ENCODE data around the gene SERPINE3.

Gene SERPINE3

DNA sequence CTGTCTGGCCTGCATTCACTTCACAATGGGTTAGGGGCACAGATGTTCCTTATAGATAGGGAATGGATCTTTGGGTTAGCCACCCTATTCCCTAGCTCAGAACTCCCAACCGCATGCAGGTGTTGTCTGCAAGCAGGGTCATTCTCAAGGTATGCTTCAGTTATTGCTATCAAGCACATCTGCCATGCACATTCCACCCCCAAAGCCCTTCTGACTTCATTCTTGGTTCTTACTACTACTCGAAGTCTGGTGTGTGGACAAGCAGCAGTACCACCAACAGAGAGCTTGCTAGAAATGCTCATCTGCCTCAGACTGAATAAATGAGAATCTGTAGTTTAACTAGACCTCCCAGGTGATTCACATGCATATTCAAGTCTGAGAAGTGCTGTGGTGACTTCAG lies 31.3 kb downstream of the SERPINE3 start:
- no peak for DNase-seq (ENCODE audit: low read depth)
- H3K4me3 ChIP-seq (ENCODE audit: low read depth, low read length) = no peak overlapping the region
- no peak for TF ChIP-seq CTCF (IDR thresholded peaks at IDR 0.05; ENCODE audit: low read depth, low read length, missing control alignments)

- no peak for TF ChIP-seq CTCF (IDR thresholded peaks at IDR 0.05; ENCODE audit: low read depth, low read length, missing control alignments)
- DNase-seq (ENCODE audit: low read depth) = no peak
- no peak overlapping the region for H3K4me3 ChIP-seq (ENCODE audit: low read depth, low read length)
Observed at GRCh38 chr13:51371768-51372399, 32.4 kb downstream of the SERPINE3 start.

GRCh38 chr13:51373451-51373850 lies 34.0 kb downstream of the SERPINE3 start:
- TF ChIP-seq CTCF (IDR thresholded peaks at IDR 0.05; ENCODE audit: low read depth, low read length, missing control alignments) = no peak
- no peak for DNase-seq (ENCODE audit: low read depth)
- H3K4me3 ChIP-seq (ENCODE audit: low read depth, low read length) = no peak overlapping the region

DNA sequence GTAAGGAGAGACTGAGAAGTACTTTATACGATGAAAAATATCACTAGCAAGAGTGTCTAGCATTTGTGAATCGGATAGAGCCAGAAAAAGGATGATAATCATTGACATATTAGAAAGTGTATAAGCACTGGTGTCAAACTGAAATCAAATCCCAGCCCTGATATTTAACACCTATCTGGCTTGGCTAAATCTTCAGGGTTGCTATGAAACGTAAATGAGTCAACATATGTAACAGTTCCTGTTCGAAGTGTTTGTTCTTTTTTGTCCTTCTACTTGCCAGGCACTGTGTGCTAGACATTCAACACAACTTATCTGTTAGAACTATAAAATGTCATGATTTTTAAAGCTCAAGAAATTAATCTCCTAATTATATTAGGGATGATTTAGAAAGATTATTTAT lies 40.8 kb downstream of the SERPINE3 start:
- H3K4me3 ChIP-seq (ENCODE audit: low read depth, low read length) = no peak overlapping the region
- TF ChIP-seq CTCF (IDR thresholded peaks at IDR 0.05; ENCODE audit: low read depth, low read length, missing control alignments) = no peak
- DNase-seq (ENCODE audit: low read depth) = no peak

DNA sequence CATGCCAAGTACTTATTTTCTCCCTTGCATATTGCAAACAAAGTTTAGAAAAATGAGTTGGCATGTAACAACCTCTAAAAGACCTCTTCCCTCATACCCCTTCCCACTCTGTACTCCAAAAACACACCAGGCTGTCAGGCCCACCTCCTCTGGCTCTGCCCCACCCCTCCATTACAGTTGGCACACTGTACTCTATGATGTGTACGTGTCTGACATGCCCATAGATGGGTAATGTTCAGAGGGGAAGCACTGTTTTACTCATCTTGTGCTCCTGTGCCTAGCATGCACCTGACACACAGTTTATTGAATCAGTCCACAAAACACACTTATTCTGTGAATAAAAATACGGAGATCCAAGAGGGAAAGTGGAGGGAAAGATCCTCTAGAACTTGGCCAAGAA lies 45.6 kb downstream of the SERPINE3 start:
- TF ChIP-seq CTCF (IDR thresholded peaks at IDR 0.05; ENCODE audit: low read depth, low read length, missing control alignments) = no peak
- no peak for DNase-seq (ENCODE audit: low read depth)
- H3K4me3 ChIP-seq (ENCODE audit: low read depth, low read length) = no peak overlapping the region

DNA sequence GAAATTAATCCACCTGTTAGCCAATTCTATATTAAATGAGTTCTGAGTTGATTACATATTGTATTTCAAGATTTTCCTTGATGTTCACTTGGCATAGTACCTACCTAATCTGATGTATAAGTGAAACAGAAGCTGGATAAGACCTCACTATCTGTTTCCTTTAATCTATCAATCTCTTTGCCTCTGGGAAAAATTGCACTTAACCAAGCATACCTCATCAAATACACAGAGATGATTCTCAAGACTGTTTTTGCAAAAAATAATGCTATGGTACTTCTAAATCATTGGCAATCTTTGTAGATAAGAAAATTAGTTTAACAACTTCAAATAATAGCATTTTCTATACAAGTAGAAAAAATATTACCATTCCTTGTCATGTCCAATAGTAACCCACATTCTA lies 55.2 kb downstream of the SERPINE3 start:
- no peak for TF ChIP-seq CTCF (IDR thresholded peaks at IDR 0.05; ENCODE audit: low read depth, low read length, missing control alignments)
- no peak overlapping the region for H3K4me3 ChIP-seq (ENCODE audit: low read depth, low read length)
- no peak for DNase-seq (ENCODE audit: low read depth)

DNA sequence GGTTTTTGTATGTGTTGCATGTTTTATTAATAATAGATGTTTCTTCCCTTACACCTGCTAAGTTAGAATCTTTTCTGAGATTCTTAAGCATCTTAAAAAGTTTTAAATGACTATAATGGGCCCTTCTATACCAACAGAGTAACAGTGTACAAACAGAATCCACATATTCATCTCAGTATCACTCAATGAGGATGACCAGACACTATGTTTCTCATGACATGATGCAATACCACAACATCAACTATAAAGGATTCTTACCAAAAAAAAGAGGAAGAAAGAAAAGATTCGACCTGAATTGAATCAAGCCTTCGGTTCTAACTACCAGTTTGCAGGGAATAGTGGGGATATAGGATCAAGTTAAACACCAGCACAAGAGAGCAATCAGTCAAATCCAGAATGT lies 56.9 kb downstream of the SERPINE3 start:
- DNase-seq (ENCODE audit: low read depth) = no peak
- H3K4me3 ChIP-seq (ENCODE audit: low read depth, low read length) = no peak overlapping the region
- TF ChIP-seq CTCF (IDR thresholded peaks at IDR 0.05; ENCODE audit: low read depth, low read length, missing control alignments) = no peak

Data from GM12864 (cell line).